ENCODE results near the gene FEZ2. TPM values are rescaled to one million over a fixed set of nuclear protein-coding genes. Genes with fewer than 3 reads are reported as not detected.

The FEZ2 gene
- total RNA-seq, 2 donors from 2014 or later = 12.7 to 19.1 TPM

- Histone ChIP-seq H3K27ac (no peak overlapping the region), H3K27me3 (no peaks in the 10 kb centered on the region), H3K9me3 (no peaks in the 10 kb centered on the region), H3K4me1 (no peaks in the 10 kb centered on the region), H3K36me3 (replicated peaks in 1 of 2; ENCODE audit: insufficient read depth in 1 of 2, low read depth in 2 of 2) (peaks cover 0 to 3% of the 10 kb centered on the region in 2 donors), H3K4me3 (no peak overlapping the region)
- 67 to 92% methylated on average over 1 to 2 of the region's 2 CpGs for WGBS, 2 donors
- intact Hi-C loops (cut with DNase I) = no loop called here
- TF ChIP-seq CTCF (IDR thresholded peaks at IDR 0.05) = no peak
- no peak for TF ChIP-seq POLR2A (IDR thresholded peaks at IDR 0.05)
- no peak for ATAC-seq
- DNase-seq = no peak
Measured at GRCh38 chr2:36513661-36514060, 84.3 kb downstream of the FEZ2 start.

- no peaks in the 10 kb centered on the region for H3K4me1 ChIP-seq
- TF ChIP-seq CTCF (IDR thresholded peaks at IDR 0.05) (no peak), POLR2A (IDR thresholded peaks at IDR 0.05) (no peak)
- no peak overlapping the region for H3K27ac ChIP-seq
- H3K9me3 ChIP-seq = no peaks in the 10 kb centered on the region
- 65 to 76% methylated on average over 3 of the region's 3 CpGs for WGBS, 2 donors
- intact Hi-C loops (cut with DNase I) = no loop called here
- peaks cover 0 to 3% of the 10 kb centered on the region in 2 donors for H3K36me3 ChIP-seq (replicated peaks in 1 of 2; ENCODE audit: insufficient read depth in 1 of 2, low read depth in 2 of 2)
- no peak for DNase-seq
- H3K4me3 ChIP-seq = no peak overlapping the region
- no peak for ATAC-seq
- no peaks in the 10 kb centered on the region for H3K27me3 ChIP-seq
Measured at GRCh38 chr2:36512705-36513104, 85.3 kb downstream of the FEZ2 start.

- Histone ChIP-seq H3K27ac (no peak overlapping the region), H3K9me3 (no peaks in the 10 kb centered on the region), H3K4me3 (no peak overlapping the region), H3K27me3 (no peaks in the 10 kb centered on the region), H3K36me3 (replicated peaks in 1 of 2; ENCODE audit: insufficient read depth in 1 of 2, low read depth in 2 of 2) (peaks cover 0 to 3% of the 10 kb centered on the region in 2 donors), H3K4me1 (no peaks in the 10 kb centered on the region)
- ATAC-seq (no peak), DNase-seq (no peak)
- TF ChIP-seq POLR2A (IDR thresholded peaks at IDR 0.05) (no peak), CTCF (IDR thresholded peaks at IDR 0.05) (no peak)
- 63 to 64% methylated on average over 9 of the region's 9 CpGs for WGBS, 2 donors
- intact Hi-C loops (cut with DNase I) = no loop called here
Measured at GRCh38 chr2:36511858-36512603, 85.9 kb downstream of the FEZ2 start.

GRCh38 chr2:36509075-36509474 is 88.9 kb downstream of the FEZ2 start:
- Histone ChIP-seq H3K4me1 (no peaks in the 10 kb centered on the region), H3K27ac (no peak overlapping the region), H3K27me3 (no peaks in the 10 kb centered on the region), H3K9me3 (no peaks in the 10 kb centered on the region), H3K4me3 (no peak overlapping the region), H3K36me3 (replicated peaks in 1 of 2; ENCODE audit: insufficient read depth in 1 of 2, low read depth in 2 of 2) (peaks cover 0 to 3% of the 10 kb centered on the region in 2 donors)
- TF ChIP-seq POLR2A (IDR thresholded peaks at IDR 0.05) = no peak
- TF ChIP-seq CTCF (IDR thresholded peaks at IDR 0.05) = no peak
- 77 to 81% methylated on average over 6 of the region's 6 CpGs for WGBS, 2 donors
- intact Hi-C loops (cut with DNase I) = no loop called here
- DNase-seq (no peak), ATAC-seq (no peak)

- no peak overlapping the region for H3K27ac ChIP-seq
- H3K4me1 ChIP-seq = no peaks in the 10 kb centered on the region
- no peaks in the 10 kb centered on the region for H3K9me3 ChIP-seq
- DNase-seq (peak in 3 of 4 donors; percentile 25 to 40 (median 34)), ATAC-seq (peak; percentile 50)
- peak in 6 of 7 experiments; percentile 25 to 49 (median 38) for TF ChIP-seq CTCF (IDR thresholded peaks at IDR 0.05)
- no peak for TF ChIP-seq POLR2A (IDR thresholded peaks at IDR 0.05)
- H3K36me3 ChIP-seq (replicated peaks in 1 of 2; ENCODE audit: insufficient read depth in 1 of 2, low read depth in 2 of 2) = no peaks in the 10 kb centered on the region
- intact Hi-C loops (cut with DNase I) = no loop called here
- no peak overlapping the region for H3K4me3 ChIP-seq
- no peaks in the 10 kb centered on the region for H3K27me3 ChIP-seq
Measured at GRCh38 chr2:36507408-36507812, 90.6 kb downstream of the FEZ2 start.
